Panc1 (cell line): ENCODE measurements around the gene SYCP3. TPM values are rescaled to one million over a fixed set of nuclear protein-coding genes. Genes with fewer than 3 reads are reported as not detected.

Experiments used
- ATAC-seq: fragments of 200-7000 bp; cut with Tn5 transposase; 2 replicates; pipeline ENCODE4 v1.9.1; 2020; ENCODE audit warnings: mild to moderate bottlenecking, moderate library complexity
- BruUV-seq: library from RNA; stranded (reverse); fragments of 400-500 nt; replicated peaks from 2 replicates; lab custom pipeline; 2021; lab: Mats Ljungman, UMichigan
- CTCF ChIA-PET: fragments of 300-600 bp; sonication (Branson Sonifier 250); formaldehyde crosslinking; loops from one replicate; lab custom pipeline; 2022; ENCODE audit warnings: antibody characterized with exemption; lab: Charles Lee
- POLR2A ChIA-PET: fragments of 300-600 bp; sonication (Branson Sonifier 250); formaldehyde crosslinking; loops from one replicate; lab custom pipeline; 2022; ENCODE audit warnings: antibody characterized with exemption; lab: Charles Lee
- DNase-seq: peaks from one replicate; pipeline ENCODE4 v3.0.0-alpha.2; 2010; ENCODE audit warnings: low read depth, low spot score
- H3K27ac ChIP-seq: 2 replicates; pipeline ENCODE4 v1.5.1; 2011; ENCODE audit warnings: mild to moderate bottlenecking, low read length, inconsistent platforms
- H3K27me3 ChIP-seq: fragments of 200-500 bp; sonication (Bioruptor generic); 2 replicates; pipeline ENCODE4 v1.6.0; 2014; ENCODE audit warnings: low read length, inconsistent platforms; ENCODE audit not compliant: control insufficient read depth, insufficient read depth
- H3K36me3 ChIP-seq: fragments of 200-500 bp; sonication (Bioruptor generic); 2 replicates; pipeline ENCODE4 v1.5.1; 2014; ENCODE audit warnings: inconsistent platforms, mild to moderate bottlenecking, low read length, moderate library complexity; ENCODE audit not compliant: control insufficient read depth, insufficient read depth
- H3K4me1 ChIP-seq: 2 replicates; pipeline ENCODE4 v1.5.1; 2011; ENCODE audit warnings: inconsistent platforms, mild to moderate bottlenecking, low read length, moderate library complexity; ENCODE audit not compliant: control insufficient read depth, insufficient read depth
- H3K4me3 ChIP-seq, 2 experiments: 2 replicates each; pipeline ENCODE4 v1.5.1; 2011 to 2012; ENCODE audit warnings: low read depth in 2 of 2, low read length in 2 of 2, mild to moderate bottlenecking in 2 of 2, inconsistent platforms in 1 of 2, moderate library complexity in 1 of 2
- H3K9me3 ChIP-seq: fragments of 200-500 bp; sonication (Bioruptor generic); 2 replicates; pipeline ENCODE4 v1.5.1; 2014; ENCODE audit warnings: low read depth, mild to moderate bottlenecking, inconsistent platforms, low read length, moderate library complexity; ENCODE audit not compliant: control insufficient read depth, insufficient read depth
- CTCF ChIP-seq: fragments of 450-650 bp; IDR thresholded peaks from 2 replicates; pipeline ENCODE4 v1.5.1; 2017; ENCODE audit warnings: mild to moderate bottlenecking
- POLR2AphosphoS5 ChIP-seq: IDR thresholded peaks from 2 replicates; pipeline ENCODE4 v1.6.1; 2012; ENCODE audit warnings: mild to moderate bottlenecking, low read depth, low read length, moderate library complexity
- REST ChIP-seq, 2 experiments: IDR thresholded peaks; 2 replicates each; pipeline ENCODE4 v1.6.1; 2011 to 2012; ENCODE audit warnings: low read depth in 2 of 2, control low read depth in 1 of 2, low read length in 1 of 2, mild to moderate bottlenecking in 1 of 2, moderate library complexity in 1 of 2; ENCODE audit not compliant: insufficient read depth in 1 of 2
- SIN3A ChIP-seq: IDR thresholded peaks from 2 replicates; pipeline ENCODE4 v1.6.1; 2012; ENCODE audit warnings: low read depth, mild to moderate bottlenecking, low read length, moderate library complexity, borderline replicate concordance; ENCODE audit not compliant: insufficient read depth
- TCF7L2 ChIP-seq: IDR thresholded peaks from 2 replicates; pipeline ENCODE4 v1.6.1; 2011; ENCODE audit warnings: mild to moderate bottlenecking, low read depth, low read length, inconsistent platforms
- in situ Hi-C: cut with HindIII; loops from 2 replicates; pipeline ENCODE4 v1.10.0; 2016; ENCODE audit warnings: low sequenced_read_pairs, low pct_unique_long_range_greater_than_20kb
- intact Hi-C: fragments of 100-400 bp; cut with micrococcal nuclease; formaldehyde crosslinking; loops from one replicate; pipeline ENCODE4 v1.10.0; 2022; ENCODE audit not compliant: unreplicated experiment
- total RNA-seq: library from RNA; stranded (reverse); gene quantifications from one replicate; pipeline ENCODE4 v1.2.1, GENCODE V29; 2021; ENCODE audit not compliant: unreplicated experiment

Gene SYCP3
- total RNA-seq, 1 experiment from 2014 or later, result not detected

- POLR2A ChIA-PET, result no interaction called here
- Histone ChIP-seq H3K27me3 (no peaks in the 10 kb centered on the region), H3K4me1 (no peaks in the 10 kb centered on the region), H3K4me3 (no peak overlapping the region), H3K27ac (no peak overlapping the region), H3K9me3 (no peaks in the 10 kb centered on the region), H3K36me3 (peaks cover 14% of the 10 kb centered on the region; the same call in 1 of the 2 replicates)
- DNase-seq, result no peak
- intact Hi-C loops, result no loop called here
- ATAC-seq, result no peak
- no peak for TF ChIP-seq REST (IDR thresholded peaks at IDR 0.05; ENCODE audit: insufficient read depth in 1 of 2, low read depth in 2 of 2, low read length in 1 of 2)
- CTCF ChIA-PET, result no interaction called here
- BruUV-seq, result no TSS peak
- in situ Hi-C loops, result no loop called here
Observed at GRCh38 chr12:101732318-101732717, 6.9 kb downstream of the SYCP3 start.

- H3K27ac ChIP-seq, result no peak overlapping the region
- ChIA-PET POLR2A (no interaction called here), CTCF (no interaction called here)
- H3K4me3 ChIP-seq, result no peak overlapping the region
- no peaks in the 10 kb centered on the region for H3K27me3 ChIP-seq
- in situ Hi-C loops (no loop called here), intact Hi-C loops (no loop called here)
- DNase-seq, result no peak
- H3K36me3 ChIP-seq, result peaks cover 22% of the 10 kb centered on the region
- no TSS peak for BruUV-seq
- TF ChIP-seq POLR2AphosphoS5, result no peak
- TF ChIP-seq SIN3A, result no peak
- no peak for TF ChIP-seq REST (IDR thresholded peaks at IDR 0.05; ENCODE audit: insufficient read depth in 1 of 2, low read depth in 2 of 2, low read length in 1 of 2)
- TF ChIP-seq CTCF, result no peak
- TF ChIP-seq TCF7L2, result no peak
- H3K9me3 ChIP-seq, result no peaks in the 10 kb centered on the region
- no peaks in the 10 kb centered on the region for H3K4me1 ChIP-seq
- no peak for ATAC-seq
Observed at GRCh38 chr12:101729842-101730241, 9.4 kb downstream of the SYCP3 start.
